GM18499 (cell line): ENCODE data around the gene TMEM259.

Source experiments
- ATAC-seq: cut with Tn5 transposase; IDR thresholded peaks from one replicate; pipeline ENCODE4 v1.9.1; 2021; ENCODE audit warnings: moderate number of reproducible peaks; ENCODE audit not compliant: insufficient read depth, unreplicated experiment

Gene TMEM259

GRCh38 chr19:1004803-1005664, 15.9 kb downstream of the TMEM259 start:
- ATAC-seq = no peak

GRCh38 chr19:1004204-1004802, 16.6 kb downstream of the TMEM259 start:
- ATAC-seq = no peak

- ATAC-seq = no peak
Observed at GRCh38 chr19:1003283-1003682, 17.6 kb downstream of the TMEM259 start.

- no peak for ATAC-seq
Observed at GRCh38 chr19:1002600-1002999, 18.3 kb downstream of the TMEM259 start.

- no peak for ATAC-seq
Observed at GRCh38 chr19:1001538-1002166, 19.3 kb downstream of the TMEM259 start.

GRCh38 chr19:1000591-1001537, 20.1 kb downstream of the TMEM259 start:
- no peak for ATAC-seq

- no peak for ATAC-seq
Observed at GRCh38 chr19:1000095-1000494, 20.8 kb downstream of the TMEM259 start, which contains the start of gene GRIN3B. Gene GRIN3B, plus strand, starts transcription at chr19:1000419. Its CDS starts 19 bp downstream, at chr19:1000438.

GRCh38 chr19:999379-999719, 21.6 kb downstream of the TMEM259 start:
- ATAC-seq = no peak

- ATAC-seq = no peak
Observed at GRCh38 chr19:998064-998463, 22.9 kb downstream of the TMEM259 start.

- no peak for ATAC-seq
Observed at GRCh38 chr19:996051-996838, 24.7 kb downstream of the TMEM259 start.

- no peak for ATAC-seq
Observed at GRCh38 chr19:995051-995827, 25.7 kb downstream of the TMEM259 start.

- no peak for ATAC-seq
Observed at GRCh38 chr19:994516-994915, 26.4 kb downstream of the TMEM259 start.

- ATAC-seq = no peak
Observed at GRCh38 chr19:993831-994393, 27.0 kb downstream of the TMEM259 start.

GRCh38 chr19:993361-993830, 27.5 kb downstream of the TMEM259 start:
- ATAC-seq = no peak

- ATAC-seq = no peak
Observed at GRCh38 chr19:992670-993055, 28.3 kb downstream of the TMEM259 start.

GRCh38 chr19:991932-992669, 28.8 kb downstream of the TMEM259 start:
- no peak for ATAC-seq

- ATAC-seq = no peak
Observed at GRCh38 chr19:991174-991931, 29.6 kb downstream of the TMEM259 start.
